MCF 10A (cell line): ENCODE results near the gene PGBD5. TPM values are rescaled to one million over a fixed set of nuclear protein-coding genes. Genes with fewer than 3 reads are reported as not detected.

Experiments
- BruUV-seq: library from RNA; stranded (reverse); fragments of 400-500 nt; replicated peaks from 2 replicates; lab custom pipeline; 2021; lab: Mats Ljungman, UMichigan
- CTCF ChIA-PET: fragments of 300-600 bp; sonication (Branson Sonifier 250); formaldehyde crosslinking; extraction: SDS; loops from one replicate; lab custom pipeline; 2021; ENCODE audit warnings: antibody characterized with exemption, inconsistent platforms; lab: Yijun Ruan, JAX
- POLR2A ChIA-PET: fragments of 300-600, 350-650 bp; sonication (Branson Sonifier 250); formaldehyde crosslinking; extraction: SDS; loops from one replicate; lab custom pipeline; 2020; ENCODE audit warnings: antibody characterized with exemption, inconsistent platforms; lab: Yijun Ruan, JAX
- DNase-seq: peaks from one replicate; pipeline ENCODE4 v3.0.0-alpha.2; 2018; ENCODE audit not compliant: unreplicated experiment
- H3K27ac Mint-ChIP-seq: one replicate; pipeline ENCODE4 v1.8.0; 2022; ENCODE audit warnings: mild to moderate bottlenecking, low read depth, mixed read lengths; ENCODE audit not compliant: unreplicated experiment
- H3K27me3 Mint-ChIP-seq: one replicate; pipeline ENCODE4 v1.8.0; 2022; ENCODE audit warnings: mixed read lengths; ENCODE audit not compliant: insufficient read depth, unreplicated experiment
- H3K36me3 Mint-ChIP-seq: one replicate; pipeline ENCODE4 v1.8.0; 2022; ENCODE audit warnings: mild to moderate bottlenecking, moderate library complexity, mixed read lengths; ENCODE audit not compliant: insufficient read depth, unreplicated experiment
- H3K4me1 Mint-ChIP-seq: one replicate; pipeline ENCODE4 v1.8.0; 2022; ENCODE audit warnings: mixed read lengths; ENCODE audit not compliant: insufficient read depth, unreplicated experiment
- H3K4me3 Mint-ChIP-seq: one replicate; pipeline ENCODE4 v1.8.0; 2022; ENCODE audit warnings: mild to moderate bottlenecking, moderate library complexity, mixed read lengths; ENCODE audit not compliant: unreplicated experiment
- H3K9me3 Mint-ChIP-seq: one replicate; pipeline ENCODE4 v1.8.0; 2022; ENCODE audit warnings: mixed read lengths; ENCODE audit not compliant: unreplicated experiment
- CTCF ChIP-seq: fragments of 200-600 bp; IDR thresholded peaks from one replicate; pipeline ENCODE4 v1.8.0; 2022; ENCODE audit warnings: antibody characterized with exemption, mild to moderate bottlenecking; ENCODE audit not compliant: unreplicated experiment
- intact Hi-C: fragments of 100-400 bp; cut with micrococcal nuclease; formaldehyde crosslinking; loops from 2 replicates; pipeline ENCODE4 v1.14.1; 2022
- total RNA-seq: library from RNA; stranded (reverse); gene quantifications from 2 replicates; pipeline ENCODE4 v1.2.3, GENCODE V29; 2022

The PGBD5 gene
- total RNA-seq, 1 experiment from 2014 or later: 1.2 TPM

GRCh38 chr1:230310381-230311163 is 115.6 kb downstream of the PGBD5 start:
- H3K4me3 Mint-ChIP-seq: no peak overlapping the region
- intact Hi-C loops: loop anchor here (1.0 to 10.0 kb wide), 14 partner anchors 117 to 1052 kb away; partner anchors contain the start of genes ABCB10, PGBD5, TAF5L and URB2
- peaks cover 15% of the 10 kb centered on the region for H3K27me3 Mint-ChIP-seq
- no peak overlapping the region for H3K27ac Mint-ChIP-seq
- CTCF ChIA-PET: interaction anchor here (0.5 to 8.8 kb wide), 44 partner anchors 10 to 1056 kb away, joined by 3 to 145 read pairs (median 3); no protein-coding TSS in a partner anchor
- peak; percentile 99 for TF ChIP-seq CTCF
- H3K4me1 Mint-ChIP-seq: peaks cover 34% of the 10 kb centered on the region
- DNase-seq: peak; percentile 96
- no peaks in the 10 kb centered on the region for H3K36me3 Mint-ChIP-seq
- BruUV-seq: no TSS peak
- H3K9me3 Mint-ChIP-seq: no peaks in the 10 kb centered on the region
- POLR2A ChIA-PET: interaction anchor here (0.7 to 1.3 kb wide), 4 partner anchors 225 to 801 kb away, joined by 3 to 6 read pairs (median 3); partner anchors contain the start of gene ABCB10

- no peak overlapping the region for H3K4me3 Mint-ChIP-seq
- POLR2A ChIA-PET: interaction anchor here (1.0 to 1.7 kb wide), 3 partner anchors 222 to 683 kb away, joined by 3 to 6 read pairs (median 3); no protein-coding TSS in a partner anchor
These were observed 116.4 kb downstream of the PGBD5 start for GRCh38 chr1:230309646-230310177.

GRCh38 chr1:230308821-230309220 is 117.3 kb downstream of the PGBD5 start:
- Mint-ChIP-seq H3K4me1 (peaks cover 41% of the 10 kb centered on the region), H3K9me3 (no peaks in the 10 kb centered on the region), H3K27ac (no peak overlapping the region), H3K27me3 (peaks cover 5% of the 10 kb centered on the region), H3K36me3 (no peaks in the 10 kb centered on the region), H3K4me3 (no peak overlapping the region)
- intact Hi-C loops: loop anchor here (5.0 kb wide), 1 partner anchor 142 kb away; no protein-coding TSS in a partner anchor
- no peak for TF ChIP-seq CTCF
- POLR2A ChIA-PET: interaction anchor here (1.0 to 1.8 kb wide), 5 partner anchors 113 to 682 kb away, joined by 3 to 10 read pairs (median 3); no protein-coding TSS in a partner anchor
- no TSS peak for BruUV-seq
- no peak for DNase-seq
- CTCF ChIA-PET: interaction anchor here (0.5 to 8.8 kb wide), 19 partner anchors 14 to 1015 kb away, joined by 3 to 145 read pairs (median 3); no protein-coding TSS in a partner anchor

More at GRCh38 chr1:230309646-230310177, 116.4 kb downstream of the PGBD5 start:
- intact Hi-C loops: loop anchor here (1.0 to 10.0 kb wide), 15 partner anchors 118 to 1051 kb away; partner anchors contain the start of genes ABCB10, PGBD5, TAF5L and URB2
- DNase-seq: no peak
- TF ChIP-seq CTCF: no peak
- CTCF ChIA-PET: interaction anchor here (0.5 to 8.8 kb wide), 41 partner anchors 9 to 1296 kb away, joined by 3 to 145 read pairs (median 3); partner anchors contain the start of gene NUP133
- peaks cover 14% of the 10 kb centered on the region for H3K27me3 Mint-ChIP-seq
- BruUV-seq: no TSS peak
- no peaks in the 10 kb centered on the region for H3K36me3 Mint-ChIP-seq
- H3K4me1 Mint-ChIP-seq: peaks cover 34% of the 10 kb centered on the region
- no peaks in the 10 kb centered on the region for H3K9me3 Mint-ChIP-seq
- H3K27ac Mint-ChIP-seq: no peak overlapping the region
